ENCODE measurements around the gene TPSAB1.

Gene TPSAB1

DNA sequence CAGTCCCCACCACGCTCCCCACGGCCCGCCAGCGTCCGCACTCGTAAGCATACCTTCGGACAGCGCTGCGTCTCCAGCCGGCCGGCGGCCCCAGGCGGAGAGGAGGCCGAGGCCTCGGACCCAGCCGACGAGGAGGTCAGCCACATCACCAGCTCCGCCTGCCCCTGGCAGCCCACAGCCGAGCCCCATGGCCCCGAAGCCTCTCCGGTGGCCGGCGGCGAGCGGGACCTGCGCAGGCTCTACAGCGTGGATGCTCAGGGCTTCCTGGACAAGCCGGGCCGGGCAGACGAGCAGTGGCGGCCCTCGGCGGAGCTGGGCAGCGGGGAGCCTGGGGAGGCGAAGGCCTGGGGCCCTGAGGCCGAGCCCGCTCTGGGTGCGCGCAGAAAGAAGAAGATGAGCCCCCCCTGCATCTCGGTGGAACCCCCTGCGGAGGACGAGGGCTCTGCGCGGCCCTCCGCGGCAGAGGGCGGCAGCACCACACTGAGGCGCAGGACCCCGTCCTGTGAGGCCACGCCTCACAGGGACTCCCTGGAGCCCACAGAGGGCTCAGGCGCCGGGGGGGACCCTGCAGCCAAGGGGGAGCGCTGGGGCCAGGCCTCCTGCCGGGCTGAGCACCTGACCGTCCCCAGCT lies 20.3 kb upstream of the TPSAB1 start:
- Histone ChIP-seq H3K9ac (ENCODE audit: low read length) (no peak overlapping the region), H3K79me2 (ENCODE audit: insufficient read depth, low read length) (no peaks in the 10 kb centered on the region), H4K20me1 (ENCODE audit: low read depth, low read length) (no peaks in the 10 kb centered on the region), H3K9me3 (ENCODE audit: insufficient read depth, low read length) (no peaks in the 10 kb centered on the region), H3K4me2 (ENCODE audit: low read depth, low read length, poor library complexity, severe bottlenecking) (no peak overlapping the region), H3K9me2 (replicated peaks; ENCODE audit: insufficient read depth, low read length) (no peaks in the 10 kb centered on the region), H3K27me3 (ENCODE audit: low read length) (no peaks in the 10 kb centered on the region), H3K4me3 (ENCODE audit: insufficient read depth, low read length, poor library complexity, severe bottlenecking) (no peak overlapping the region), H3K27ac (ENCODE audit: low read depth, low read length) (no peak overlapping the region), H3F3A (ENCODE audit: insufficient read depth) (no peaks in the 10 kb centered on the region), H3K36me3 (ENCODE audit: low read length) (no peaks in the 10 kb centered on the region), H2AFZ (ENCODE audit: low read depth, low read length, severe bottlenecking) (no peak overlapping the region)
- no peak for TF ChIP-seq EZH2phosphoT487 (conservative IDR thresholded peaks at IDR 0.05; ENCODE audit: low read length)
- TF ChIP-seq, protein P1, sequence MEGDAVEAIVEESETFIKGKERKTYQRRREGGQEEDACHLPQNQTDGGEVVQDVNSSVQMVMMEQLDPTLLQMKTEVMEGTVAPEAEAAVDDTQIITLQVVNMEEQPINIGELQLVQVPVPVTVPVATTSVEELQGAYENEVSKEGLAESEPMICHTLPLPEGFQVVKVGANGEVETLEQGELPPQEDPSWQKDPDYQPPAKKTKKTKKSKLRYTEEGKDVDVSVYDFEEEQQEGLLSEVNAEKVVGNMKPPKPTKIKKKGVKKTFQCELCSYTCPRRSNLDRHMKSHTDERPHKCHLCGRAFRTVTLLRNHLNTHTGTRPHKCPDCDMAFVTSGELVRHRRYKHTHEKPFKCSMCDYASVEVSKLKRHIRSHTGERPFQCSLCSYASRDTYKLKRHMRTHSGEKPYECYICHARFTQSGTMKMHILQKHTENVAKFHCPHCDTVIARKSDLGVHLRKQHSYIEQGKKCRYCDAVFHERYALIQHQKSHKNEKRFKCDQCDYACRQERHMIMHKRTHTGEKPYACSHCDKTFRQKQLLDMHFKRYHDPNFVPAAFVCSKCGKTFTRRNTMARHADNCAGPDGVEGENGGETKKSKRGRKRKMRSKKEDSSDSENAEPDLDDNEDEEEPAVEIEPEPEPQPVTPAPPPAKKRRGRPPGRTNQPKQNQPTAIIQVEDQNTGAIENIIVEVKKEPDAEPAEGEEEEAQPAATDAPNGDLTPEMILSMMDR (IDR thresholded peaks at IDR 0.05; ENCODE audit: insufficient read depth, low read length, poor library complexity, severe bottlenecking), result no peak

DNA sequence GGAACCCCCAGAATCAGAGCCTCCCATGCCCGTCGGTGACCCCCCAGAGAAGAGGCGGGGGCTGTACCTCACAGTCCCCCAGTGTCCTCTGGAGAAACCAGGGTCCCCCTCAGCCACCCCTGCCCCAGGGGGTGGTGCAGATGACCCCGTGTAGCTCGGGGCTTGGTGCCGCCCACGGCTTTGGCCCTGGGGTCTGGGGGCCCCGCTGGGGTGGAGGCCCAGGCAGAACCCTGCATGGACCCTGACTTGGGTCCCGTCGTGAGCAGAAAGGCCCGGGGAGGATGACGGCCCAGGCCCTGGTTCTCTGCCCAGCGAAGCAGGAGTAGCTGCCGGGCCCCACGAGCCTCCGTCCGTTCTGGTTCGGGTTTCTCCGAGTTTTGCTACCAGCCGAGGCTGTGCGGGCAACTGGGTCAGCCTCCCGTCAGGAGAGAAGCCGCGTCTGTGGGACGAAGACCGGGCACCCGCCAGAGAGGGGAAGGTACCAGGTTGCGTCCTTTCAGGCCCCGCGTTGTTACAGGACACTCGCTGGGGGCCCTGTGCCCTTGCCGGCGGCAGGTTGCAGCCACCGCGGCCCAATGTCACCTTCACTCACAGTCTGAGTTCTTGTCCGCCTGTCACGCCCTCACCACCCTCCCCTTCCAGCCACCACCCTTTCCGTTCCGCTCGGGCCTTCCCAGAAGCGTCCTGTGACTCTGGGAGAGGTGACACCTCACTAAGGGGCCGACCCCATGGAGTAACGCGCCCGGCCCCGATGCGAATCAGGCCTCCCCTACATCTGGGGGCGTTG lies 19.5 kb upstream of the TPSAB1 start:
- Histone ChIP-seq H3K27ac (ENCODE audit: low read depth, low read length) (no peak overlapping the region), H3K4me3 (ENCODE audit: insufficient read depth, low read length, poor library complexity, severe bottlenecking) (no peak overlapping the region), H3K36me3 (ENCODE audit: low read length) (no peaks in the 10 kb centered on the region), H3K79me2 (ENCODE audit: insufficient read depth, low read length) (no peaks in the 10 kb centered on the region), H3K27me3 (ENCODE audit: low read length) (no peaks in the 10 kb centered on the region), H2AFZ (ENCODE audit: low read depth, low read length, severe bottlenecking) (no peak overlapping the region), H3K9ac (ENCODE audit: low read length) (no peak overlapping the region), H3K9me3 (ENCODE audit: insufficient read depth, low read length) (no peaks in the 10 kb centered on the region), H4K20me1 (ENCODE audit: low read depth, low read length) (no peaks in the 10 kb centered on the region), H3K4me2 (ENCODE audit: low read depth, low read length, poor library complexity, severe bottlenecking) (no peak overlapping the region), H3K9me2 (replicated peaks; ENCODE audit: insufficient read depth, low read length) (no peaks in the 10 kb centered on the region), H3F3A (ENCODE audit: insufficient read depth) (no peaks in the 10 kb centered on the region)
- TF ChIP-seq, protein P1 (IDR thresholded peaks at IDR 0.05; ENCODE audit: insufficient read depth, low read length, poor library complexity, severe bottlenecking), result no peak
- no peak for TF ChIP-seq EZH2phosphoT487 (conservative IDR thresholded peaks at IDR 0.05; ENCODE audit: low read length)

DNA sequence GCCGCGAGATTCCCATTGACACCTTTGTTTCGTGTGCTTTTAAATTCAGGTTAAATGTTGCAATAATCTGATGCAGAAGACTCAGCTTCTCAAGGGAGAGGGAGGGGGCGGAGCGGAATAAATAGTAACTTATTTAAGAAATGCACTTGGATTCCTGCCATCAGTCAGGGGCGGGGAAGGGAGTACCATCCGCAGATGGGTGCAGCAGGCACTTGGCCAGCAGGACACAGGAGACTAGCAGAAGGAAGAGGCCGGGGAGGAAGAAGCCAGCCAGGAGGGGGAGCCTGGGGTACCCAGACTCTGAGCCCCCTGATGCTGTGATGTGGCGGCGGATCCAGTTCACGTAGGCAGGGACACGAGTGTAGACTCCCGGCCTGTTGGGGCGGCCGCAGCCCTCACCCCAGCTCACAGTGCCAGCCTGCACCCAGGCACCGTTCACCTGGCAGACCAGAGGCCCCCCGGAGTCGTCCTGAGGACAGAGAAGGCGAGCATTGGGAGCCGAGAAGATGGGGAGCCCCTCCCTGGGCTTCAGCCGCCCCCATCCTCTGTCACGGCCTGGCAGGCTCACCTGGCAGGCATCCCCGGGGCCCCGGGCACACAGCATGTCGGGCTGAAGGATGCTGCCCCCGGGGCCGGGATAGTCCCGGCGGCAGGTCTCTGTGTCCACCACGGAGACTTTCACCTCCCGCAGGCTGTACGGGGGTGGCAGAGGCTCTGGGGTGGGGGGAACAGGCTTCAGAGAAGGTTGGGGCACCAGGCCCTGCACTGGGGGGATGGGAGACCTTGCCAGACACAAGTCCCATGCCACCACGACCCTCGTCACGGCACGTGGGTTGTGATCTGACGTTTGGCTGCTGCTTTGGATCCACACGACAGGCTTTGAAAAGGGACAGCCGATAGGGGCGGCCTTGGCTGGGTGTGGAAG lies 18.6 kb upstream of the TPSAB1 start:
- H3K9ac ChIP-seq (ENCODE audit: low read length), result no peak overlapping the region
- H3K27ac ChIP-seq (ENCODE audit: low read depth, low read length), result no peak overlapping the region
- no peaks in the 10 kb centered on the region for H3K9me3 ChIP-seq (ENCODE audit: insufficient read depth, low read length)
- H3K36me3 ChIP-seq (ENCODE audit: low read length), result no peaks in the 10 kb centered on the region
- H2AFZ ChIP-seq (ENCODE audit: low read depth, low read length, severe bottlenecking), result no peak overlapping the region
- H4K20me1 ChIP-seq (ENCODE audit: low read depth, low read length), result no peaks in the 10 kb centered on the region
- H3K79me2 ChIP-seq (ENCODE audit: insufficient read depth, low read length), result no peaks in the 10 kb centered on the region
- no peaks in the 10 kb centered on the region for H3K9me2 ChIP-seq (replicated peaks; ENCODE audit: insufficient read depth, low read length)
- H3K4me3 ChIP-seq (ENCODE audit: insufficient read depth, low read length, poor library complexity, severe bottlenecking), result no peak overlapping the region
- no peak overlapping the region for H3K4me2 ChIP-seq (ENCODE audit: low read depth, low read length, poor library complexity, severe bottlenecking)
- no peaks in the 10 kb centered on the region for H3K27me3 ChIP-seq (ENCODE audit: low read length)
- TF ChIP-seq, protein P1 (IDR thresholded peaks at IDR 0.05; ENCODE audit: insufficient read depth, low read length, poor library complexity, severe bottlenecking), result no peak
- no peak for TF ChIP-seq EZH2phosphoT487 (conservative IDR thresholded peaks at IDR 0.05; ENCODE audit: low read length)
- no peaks in the 10 kb centered on the region for H3F3A ChIP-seq (ENCODE audit: insufficient read depth)

Measured in SU-DHL-6 (cell line).